ENCODE results near the gene NOD2.
A peak's percentile ranks its signal among the peaks of the same experiment; 100 is the strongest.

NOD2 gene

DNA sequence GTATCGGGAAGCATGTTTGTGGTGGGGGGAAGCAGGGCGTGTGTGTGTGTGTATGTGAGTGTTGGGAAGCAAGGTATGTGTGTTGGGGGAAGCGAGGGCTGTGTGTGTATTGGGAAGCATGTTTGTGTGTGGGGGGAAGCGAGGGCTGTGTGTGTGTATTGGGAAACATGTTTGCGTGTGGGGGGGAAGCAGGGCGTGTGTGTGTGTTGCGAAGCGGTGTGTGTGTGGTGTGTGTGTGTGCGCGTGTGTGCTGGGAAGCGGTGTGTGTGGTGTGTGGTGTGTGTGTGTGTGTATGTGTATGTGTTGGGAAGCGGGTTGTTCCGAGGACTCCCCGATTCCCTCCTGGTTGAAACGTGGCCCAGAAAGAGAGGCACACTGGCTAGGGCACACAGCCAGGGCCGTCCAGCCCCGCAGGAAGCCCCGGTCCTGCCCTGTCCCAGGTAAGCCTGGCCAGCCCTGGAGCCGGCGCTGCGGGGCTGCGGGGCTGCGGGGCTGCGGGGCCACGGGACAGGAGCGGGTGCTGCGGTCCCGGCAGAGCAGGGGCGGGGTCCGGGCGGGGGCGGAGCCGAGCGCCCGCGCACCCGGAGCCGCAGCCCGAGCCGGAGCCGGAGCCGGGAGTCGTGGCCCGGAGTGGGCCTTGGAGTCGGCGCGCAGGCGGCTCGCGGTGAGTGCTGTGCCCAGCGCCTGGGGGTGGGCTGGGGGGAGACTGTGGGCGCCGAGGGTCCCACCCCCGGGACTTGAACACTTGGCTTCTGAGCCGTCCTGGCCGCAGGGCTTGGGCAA, at the start of gene NOD2:
Gene NOD2 (plus strand): TSS at position 608 of the 783 bp plus-strand sequence. CDS start 5,890 bp downstream, outside the sequence.
- DNase-seq (ENCODE audit: low spot score): peak; percentile 77

DNA sequence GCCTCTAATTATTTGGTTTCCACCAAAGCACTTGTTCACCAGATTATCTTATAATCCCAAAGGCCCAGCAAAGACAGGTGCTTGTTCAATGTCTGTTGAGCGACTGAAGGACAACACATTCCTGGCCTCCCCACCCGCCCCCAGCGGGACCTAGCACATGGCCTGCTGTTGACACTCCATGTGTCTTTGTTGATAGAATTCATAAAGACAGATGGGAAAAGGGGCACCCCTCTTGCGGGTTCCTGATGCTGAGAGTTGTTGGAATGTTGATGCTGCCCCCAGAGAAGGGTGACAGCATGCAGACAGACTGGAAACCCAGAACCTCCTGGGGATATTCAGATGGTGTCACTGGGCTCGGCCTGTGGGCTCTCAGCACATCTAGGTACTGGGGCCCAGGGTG, 49.2 kb upstream of the NOD2 start:
- no peak for DNase-seq (ENCODE audit: low spot score)

DNA sequence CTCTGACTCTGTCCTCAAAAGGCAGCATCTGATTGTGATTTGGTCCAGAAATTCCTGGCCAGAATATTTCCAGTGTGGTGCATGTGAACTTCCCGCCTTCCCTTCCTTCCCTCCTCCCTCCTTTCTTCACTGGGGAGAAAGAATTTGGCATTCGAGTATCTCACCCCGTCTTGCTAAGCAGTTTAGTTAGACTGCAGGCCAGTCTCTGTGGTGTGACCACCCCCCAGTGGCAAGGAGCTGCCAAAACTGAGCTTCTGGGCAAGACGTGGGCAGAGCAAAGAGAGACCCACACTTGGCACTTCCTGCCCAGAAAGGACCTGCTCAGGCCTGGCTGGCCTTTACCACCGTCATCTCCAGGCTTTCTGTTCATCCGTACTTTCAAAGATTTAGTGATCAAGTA, 48.7 kb upstream of the NOD2 start:
- no peak for DNase-seq (ENCODE audit: low spot score)

DNA sequence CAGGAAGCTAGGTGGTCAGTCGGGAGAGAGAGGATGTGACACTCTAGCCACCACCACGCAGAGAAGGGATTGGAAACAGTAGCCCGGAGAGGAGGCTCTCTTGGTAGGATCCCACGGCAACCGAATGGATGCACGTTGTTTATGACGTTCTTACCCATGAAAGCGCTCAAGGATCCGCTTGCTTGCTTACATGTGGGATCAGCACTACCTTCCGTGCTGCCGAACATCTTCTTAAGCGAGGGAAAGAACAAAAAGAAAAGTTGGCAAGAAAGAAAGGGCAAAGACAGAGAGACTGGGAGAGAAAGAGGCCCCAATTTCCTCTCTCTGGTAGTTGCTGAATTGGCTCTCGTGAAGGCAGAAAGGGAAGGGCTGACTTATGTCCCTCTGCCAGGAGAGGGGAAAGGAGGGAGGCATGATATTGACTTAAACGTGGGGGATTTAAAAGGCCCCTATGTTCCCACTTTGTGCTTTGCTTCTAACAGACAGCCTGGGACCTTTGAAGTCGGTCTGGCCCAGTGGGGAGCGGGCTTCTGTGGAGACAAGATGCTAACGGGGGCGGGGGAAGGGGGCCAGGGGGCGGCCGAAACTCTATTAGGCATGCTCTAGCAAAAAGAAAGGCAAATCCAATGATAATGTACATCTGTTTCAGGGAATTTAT, 47.7 kb upstream of the NOD2 start:
- DNase-seq (ENCODE audit: low spot score): no peak

DNA sequence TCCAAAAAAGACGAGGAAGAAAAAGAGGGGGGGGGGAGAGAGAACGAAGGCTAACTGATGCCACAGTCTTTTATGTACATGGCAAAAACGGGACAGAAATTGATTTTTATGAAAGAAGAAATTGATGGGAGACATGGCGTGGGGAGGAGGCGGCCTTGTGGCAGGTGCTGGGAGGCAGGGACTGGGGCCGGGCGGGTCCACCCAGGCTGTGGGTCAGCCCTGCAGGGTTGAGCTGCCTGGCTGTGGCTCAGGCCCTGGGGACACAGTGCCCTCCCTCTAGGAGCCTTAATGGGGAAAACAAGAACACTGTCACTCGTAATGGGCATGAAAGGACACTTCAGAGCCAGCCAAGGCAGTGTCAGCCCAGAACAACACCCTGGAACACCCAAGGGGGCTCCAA, 47.1 kb upstream of the NOD2 start:
- no peak for DNase-seq (ENCODE audit: low spot score)

DNA sequence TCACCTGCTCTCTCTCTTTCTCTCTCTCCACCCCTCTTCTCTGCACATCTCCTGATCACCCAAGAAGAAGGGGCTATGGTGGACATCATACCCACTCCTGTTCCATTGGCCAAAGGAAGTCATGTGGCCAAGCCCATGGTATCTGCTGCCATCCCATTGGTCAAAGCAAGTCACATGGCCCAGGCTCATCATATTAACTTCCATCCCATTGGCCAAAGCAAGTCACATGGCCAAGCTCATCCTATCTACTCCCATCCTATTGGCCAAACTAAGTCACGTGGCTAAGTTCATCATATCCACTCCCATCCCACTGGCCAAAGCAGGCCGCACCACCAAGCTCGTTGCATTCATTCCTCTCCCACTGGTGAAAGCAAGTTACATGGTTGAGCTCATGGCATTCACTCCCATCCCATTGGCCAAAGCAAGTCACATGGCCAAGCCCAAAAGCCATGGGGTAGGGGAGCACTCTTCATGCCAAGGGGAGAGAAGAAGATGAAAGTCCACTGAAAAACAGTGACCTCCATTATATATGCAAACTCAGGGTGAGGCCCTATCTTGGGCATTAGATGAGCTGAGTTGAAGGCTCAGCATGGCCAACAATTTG, 41.5 kb upstream of the NOD2 start:
- no peak for DNase-seq (ENCODE audit: low spot score)

DNA sequence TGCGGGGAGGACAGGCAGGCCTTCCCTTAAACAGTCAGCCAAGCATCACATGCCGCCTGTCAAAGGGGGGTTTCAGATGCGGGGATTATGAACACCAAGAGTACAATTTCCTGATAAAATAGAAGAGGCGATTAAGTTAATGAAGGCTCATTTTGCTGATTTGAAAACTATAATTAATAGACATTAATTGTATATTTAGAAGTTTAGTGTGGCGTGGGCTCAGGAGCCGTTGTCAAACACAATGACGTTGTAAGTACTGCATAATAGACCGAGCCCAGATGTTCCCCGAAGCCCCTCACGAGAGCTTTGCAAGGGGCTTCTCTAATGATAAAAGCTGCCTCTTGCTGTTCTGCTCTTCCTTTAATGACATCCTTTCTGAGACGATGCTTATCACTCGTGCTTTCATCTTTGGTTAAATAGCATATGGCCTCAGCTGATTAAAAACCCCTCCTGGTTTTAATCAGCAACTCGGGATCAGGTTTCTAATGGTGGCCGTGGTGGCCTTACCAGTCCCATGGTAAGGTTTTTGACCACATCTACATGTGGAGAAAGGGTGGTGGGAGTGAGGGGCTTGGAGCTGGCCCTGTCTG, 40.5 kb upstream of the NOD2 start:
- DNase-seq (ENCODE audit: low spot score): no peak

DNA sequence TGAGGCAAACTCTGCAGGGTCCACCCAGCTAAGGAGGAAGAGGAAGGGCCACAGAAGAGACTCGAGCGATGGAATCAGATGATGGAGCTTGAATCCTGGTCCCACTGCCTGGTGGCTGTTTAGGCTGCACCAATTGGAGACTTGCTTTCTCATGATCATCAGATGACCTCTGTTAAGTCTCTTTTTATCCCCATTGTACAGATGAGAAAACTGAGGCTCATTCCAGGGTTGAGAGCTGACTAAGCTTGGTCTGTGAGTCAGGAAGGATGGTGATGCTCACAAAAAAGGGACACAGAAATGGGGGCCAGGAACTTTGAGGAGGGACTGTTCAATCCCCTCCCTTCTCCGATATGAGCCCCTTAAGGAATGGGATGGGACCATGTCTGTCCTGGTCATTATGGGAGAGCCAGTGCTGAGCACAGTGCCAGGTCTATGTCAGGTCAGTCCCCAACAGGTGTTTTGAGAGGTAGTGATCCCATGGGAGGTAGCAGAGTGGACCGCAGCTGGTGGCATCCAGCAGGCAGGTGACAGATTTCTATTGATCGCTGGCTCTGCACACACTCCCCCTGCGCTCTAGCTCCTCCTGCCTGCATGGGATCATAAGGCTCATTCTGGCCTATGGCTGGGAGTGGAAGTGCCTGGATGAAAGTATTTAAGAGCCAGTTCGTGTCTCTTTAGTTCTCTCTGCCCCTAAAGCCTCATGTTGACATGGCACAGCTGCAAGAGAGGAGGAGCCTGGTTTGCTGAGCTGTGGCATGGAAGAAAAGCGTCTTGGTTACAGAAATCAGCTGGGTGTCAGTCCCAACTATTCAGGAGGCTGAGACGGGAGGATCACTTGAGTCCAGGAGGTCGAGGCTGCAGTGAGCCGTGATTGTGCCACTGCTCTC, 39.5 kb upstream of the NOD2 start:
- no peak for DNase-seq (ENCODE audit: low spot score)

DNA sequence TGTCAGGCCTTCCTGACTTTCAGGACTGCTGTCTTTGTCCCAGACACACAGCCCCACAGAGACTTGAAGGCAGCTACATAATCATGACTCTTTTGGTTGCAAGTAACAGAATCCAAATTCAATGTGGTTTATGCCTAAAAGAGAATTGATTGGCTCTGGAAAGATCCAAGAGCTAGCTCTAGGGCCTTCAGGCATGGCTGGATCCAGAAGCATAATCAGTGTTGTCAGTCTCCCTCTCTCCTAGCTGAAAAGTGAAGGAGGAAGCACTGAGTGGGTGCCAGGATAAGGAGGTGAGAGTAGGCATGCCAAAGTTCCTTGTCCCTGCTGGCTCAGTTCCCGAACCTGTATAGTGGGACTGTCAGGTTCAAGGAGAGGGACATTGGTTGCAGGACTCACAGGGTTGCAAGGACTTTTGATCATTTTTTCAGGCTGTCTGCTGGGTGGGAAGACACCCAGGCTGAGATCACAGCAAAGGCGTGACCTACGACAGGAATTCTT, 37.8 kb upstream of the NOD2 start:
- DNase-seq (ENCODE audit: low spot score): no peak

DNA sequence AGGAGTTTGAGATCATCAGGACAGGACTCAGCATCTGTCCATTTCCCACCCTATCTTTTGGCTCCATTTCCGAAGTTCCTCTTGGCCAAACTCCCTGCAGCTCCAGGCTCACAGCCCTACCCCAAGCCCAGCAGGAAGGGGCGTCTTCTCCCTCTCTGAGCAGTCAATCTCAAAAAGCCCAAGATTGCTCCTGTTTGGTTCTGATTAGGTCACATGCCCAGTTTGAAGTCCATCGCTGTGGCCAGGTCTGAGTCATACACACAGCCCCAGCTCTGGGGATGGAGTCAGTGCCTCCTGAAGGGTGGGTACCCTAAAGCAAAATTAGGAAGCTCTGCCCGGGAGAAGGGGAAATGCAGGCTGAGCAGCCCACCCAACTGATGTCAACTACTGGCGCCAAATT, 36.2 kb upstream of the NOD2 start:
- DNase-seq (ENCODE audit: low spot score): no peak

DNA sequence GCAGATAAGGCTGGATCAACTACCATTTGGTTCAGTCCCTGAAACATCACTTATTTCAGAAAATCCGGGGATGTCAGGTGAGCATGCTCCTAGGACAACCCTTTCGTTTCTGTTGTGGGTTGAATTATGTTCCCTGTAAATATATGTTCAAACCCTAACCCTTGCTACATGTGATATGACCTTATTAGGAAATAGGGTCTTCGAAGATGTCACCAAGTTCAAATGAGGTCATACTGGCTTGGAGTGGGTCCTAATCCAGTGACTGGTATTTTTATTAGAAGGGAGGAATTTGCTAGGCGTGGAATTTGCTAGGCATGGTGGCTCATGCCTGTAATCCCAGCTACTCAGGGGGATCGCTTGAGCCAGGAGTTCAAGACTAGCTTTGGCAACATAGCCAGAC, 33.6 kb upstream of the NOD2 start:
- no peak for DNase-seq (ENCODE audit: low spot score)

DNA sequence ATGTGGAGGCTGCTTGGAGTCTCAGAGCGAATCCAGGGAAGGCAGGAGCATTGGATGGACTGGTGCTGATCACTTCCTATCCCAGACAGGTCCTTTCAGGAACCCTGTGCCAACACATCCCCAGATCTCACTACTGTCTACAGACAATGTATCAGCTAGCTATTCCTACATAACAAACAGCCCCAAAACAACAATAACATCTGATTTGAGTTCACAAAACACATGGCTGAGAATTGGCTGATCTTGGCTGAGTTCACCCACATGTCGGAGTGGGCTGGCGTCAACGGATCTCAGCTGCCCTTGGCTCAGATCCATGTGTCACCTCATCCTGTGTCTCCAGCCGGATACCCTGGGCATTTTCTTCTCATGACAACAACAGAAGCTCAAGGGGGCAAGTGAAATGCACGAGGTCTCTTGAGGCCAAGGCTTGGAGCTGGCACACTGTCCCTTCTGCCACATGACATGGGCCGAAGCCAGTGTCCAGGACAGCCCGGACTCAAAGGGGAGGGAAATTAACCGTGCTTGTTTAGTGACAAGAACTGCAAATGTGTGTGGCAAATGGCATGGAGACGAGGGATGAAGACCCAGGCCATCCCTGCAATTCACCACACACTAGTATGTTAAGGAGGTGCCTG, 31.0 kb upstream of the NOD2 start:
- no peak for DNase-seq (ENCODE audit: low spot score)

DNA sequence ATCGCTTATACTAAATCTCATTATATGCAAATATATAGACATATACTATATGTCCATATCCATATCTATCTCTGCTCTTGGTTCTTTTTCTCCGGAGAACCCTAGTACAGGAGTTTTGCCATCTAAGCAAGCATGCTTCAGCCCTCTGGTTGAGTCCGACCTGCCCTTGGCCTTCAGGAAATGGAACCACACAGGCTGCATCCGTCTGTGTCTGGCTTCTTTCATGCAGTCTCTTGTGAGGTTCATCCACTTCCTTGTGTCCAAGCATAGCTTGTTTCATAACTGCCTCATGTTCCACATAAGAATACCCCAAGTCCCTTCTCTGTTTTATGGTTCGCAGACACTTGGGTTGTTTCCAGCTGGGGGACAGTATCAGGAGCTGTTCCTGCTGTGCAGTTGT, 29.1 kb upstream of the NOD2 start:
- no peak for DNase-seq (ENCODE audit: low spot score)

DNA sequence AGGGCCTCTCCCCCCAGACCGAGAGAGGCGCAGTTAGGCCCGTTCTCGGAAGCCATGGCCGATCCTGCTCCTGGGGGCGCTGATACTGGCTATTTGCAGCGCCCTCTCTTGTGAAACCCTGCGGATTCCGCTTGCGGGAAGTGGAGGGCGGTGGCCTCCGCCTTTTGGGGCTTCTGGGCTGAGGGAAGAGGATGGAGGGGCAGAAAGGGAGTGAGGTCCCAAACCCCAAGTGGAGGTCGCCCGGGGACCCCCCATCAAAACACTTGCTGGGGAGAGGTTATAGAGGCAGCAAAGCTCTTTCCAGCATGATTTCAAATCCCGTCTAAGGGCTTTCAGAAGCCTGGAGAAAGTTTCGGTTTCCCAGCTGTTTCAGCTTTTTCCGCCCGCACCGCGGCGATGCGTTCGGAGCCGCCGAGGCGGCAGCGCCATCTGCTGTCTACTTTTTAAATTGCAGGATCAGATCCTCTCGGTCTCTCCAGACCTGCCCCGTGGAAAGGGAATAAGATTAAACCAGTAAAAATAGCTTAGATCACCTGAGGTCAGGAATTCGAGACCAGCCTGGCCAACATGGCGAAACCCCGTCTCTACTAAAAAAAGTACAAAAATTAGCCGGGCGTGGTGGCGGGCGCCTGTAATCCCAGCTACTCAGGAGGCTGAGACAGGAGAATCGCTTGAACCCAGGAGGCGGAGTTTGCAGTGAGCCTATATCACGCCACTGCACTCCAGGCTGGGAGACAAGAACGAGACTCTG, 28.1 kb upstream of the NOD2 start:
- peak; percentile 70 for DNase-seq (ENCODE audit: low spot score)

DNA sequence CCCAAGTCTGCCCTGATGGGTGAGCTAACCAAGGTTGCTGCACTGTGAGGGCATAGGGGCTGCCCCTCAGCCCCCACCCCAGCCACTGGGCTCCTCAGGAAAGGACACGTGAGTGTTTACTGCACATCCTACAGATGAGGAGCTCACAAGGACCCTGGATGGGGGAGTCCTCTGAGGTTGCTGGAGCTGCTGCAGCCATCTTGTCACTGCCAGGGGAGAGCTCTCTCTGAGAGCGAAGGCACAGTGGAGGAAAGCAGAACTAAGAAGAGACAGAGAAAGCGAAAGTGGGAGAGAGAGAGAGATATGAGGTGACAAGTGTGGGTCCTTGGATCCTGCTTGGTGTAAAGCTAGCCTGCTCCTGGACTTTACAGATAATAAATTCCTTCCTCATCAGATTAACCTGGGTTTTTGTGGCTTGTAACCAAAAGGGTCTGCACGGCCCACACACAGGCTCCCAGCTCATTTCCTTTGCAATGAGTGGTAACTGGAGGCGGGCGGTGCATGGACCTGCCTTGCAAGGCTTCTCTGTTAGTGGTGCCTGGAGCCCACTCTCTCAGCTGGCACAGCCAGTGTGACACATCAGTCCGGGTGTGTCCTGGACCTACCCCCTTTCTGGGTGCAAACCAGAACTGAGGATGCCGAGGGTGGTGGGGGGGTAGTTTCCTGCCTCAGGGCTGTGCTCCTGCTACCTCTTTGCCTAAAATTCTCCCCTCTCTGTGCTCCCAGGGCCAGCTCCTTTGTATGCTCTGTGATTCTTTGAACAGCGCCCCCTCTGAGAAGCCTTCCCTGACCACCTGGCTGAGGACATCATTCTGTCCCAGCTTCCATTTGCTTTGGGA, 26.5 kb upstream of the NOD2 start:
- peak; percentile 45 for DNase-seq (ENCODE audit: low spot score)

DNA sequence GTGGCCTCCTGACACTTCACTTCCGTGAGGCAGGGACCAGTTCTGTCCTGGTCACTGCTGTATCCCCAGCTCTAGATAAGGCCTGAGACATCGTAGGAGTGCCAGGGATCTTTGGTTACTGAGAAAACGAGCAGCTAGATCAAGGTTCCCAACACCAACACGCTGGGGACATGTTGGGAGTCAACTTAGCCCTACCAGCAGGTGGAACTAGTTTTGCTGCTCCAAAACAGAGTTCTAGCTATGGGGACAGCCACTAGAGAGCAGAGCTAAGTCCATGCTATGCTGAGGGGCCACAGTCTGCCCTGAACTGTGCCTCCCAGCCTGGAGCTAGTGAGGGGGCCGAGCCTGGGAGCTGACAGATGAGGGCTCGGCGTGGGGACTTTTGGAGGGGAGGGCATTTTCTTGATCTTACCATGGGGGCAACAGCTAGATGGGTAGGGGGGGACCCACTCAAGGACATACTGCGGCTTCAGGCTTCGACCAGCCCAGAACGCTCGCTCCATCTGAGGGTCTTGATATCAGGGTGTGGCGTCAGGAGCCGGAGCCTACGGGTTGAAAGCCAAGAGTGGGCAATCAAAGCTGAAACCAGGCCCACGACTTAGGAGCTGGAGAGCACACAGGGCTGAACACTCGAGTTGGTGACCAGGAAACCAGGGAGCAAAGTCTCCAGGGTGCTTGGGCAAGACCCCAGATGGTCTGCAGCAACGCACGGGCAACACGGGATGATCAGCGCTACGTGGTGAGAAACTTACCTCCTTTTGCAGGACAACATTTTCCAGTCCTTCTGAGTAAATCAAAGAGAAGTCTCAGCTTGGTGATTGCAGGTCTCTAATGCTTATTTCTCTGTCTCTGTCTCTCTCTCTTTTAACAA, 25.7 kb upstream of the NOD2 start:
- DNase-seq (ENCODE audit: low spot score): no peak

DNA sequence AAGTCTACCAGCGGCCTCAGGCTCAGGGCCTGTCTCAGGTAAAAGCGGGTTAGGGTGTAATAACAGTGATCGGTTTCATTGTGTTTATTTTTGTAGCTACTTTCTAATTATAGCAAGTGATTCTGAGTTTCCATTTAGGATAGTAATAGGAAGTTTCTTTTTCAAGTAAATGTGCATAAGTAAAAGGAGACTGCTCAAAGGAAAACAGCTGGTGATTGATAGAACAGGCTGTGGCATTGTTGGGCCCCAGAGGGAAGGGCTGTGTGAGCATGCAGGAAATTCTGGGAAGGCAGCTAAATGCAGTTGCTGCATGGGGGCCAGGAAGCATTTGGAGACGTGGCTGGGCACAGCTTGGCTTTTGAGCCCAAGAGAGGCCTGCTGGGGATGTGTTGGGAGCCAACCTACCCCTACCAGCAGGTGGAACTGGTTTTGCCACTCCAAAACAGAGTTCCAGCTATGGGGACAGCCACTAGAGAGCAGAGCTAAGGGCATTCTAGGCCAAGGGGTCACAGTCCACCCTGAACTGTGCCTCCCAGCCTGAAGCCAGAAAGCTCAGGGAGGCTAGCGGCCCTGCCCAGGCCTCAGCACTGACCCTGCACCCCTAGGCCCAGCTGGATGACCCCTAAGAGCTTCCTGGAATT, 24.9 kb upstream of the NOD2 start:
- DNase-seq (ENCODE audit: low spot score): no peak

DNA sequence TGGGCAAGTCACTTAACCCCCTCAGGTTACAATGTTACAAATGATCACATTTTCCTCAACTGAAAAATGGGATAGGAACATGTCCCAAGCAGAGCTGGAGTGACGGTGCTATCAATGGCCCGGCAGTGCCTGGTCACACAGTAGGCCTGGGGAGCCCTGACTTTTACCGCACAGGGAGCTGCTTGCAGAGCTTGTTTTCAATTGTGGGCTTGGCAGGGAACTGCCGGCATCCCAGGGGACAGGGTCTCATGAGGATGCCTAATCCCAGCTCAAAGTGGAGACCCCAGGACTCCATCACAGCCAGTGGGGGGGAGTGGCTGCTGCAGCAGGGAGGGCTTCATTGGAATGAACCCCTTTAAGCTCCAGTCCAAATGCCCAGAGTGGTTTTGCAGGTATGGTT, 23.7 kb upstream of the NOD2 start:
- no peak for DNase-seq (ENCODE audit: low spot score)

Measured in germinal center (tissue), 1 donor.